SU-DHL-6 (cell line): ENCODE data around the gene HS6ST1.

Source experiments
- H2AFZ ChIP-seq: fragments of 200-600 bp; sonication (generic); 2 replicates; pipeline ENCODE4 v1.6.1; 2014; ENCODE audit warnings: low read depth, mild to moderate bottlenecking, moderate library complexity, mixed read lengths, antibody characterized with exemption, low read length; ENCODE audit not compliant: severe bottlenecking
- H3F3A ChIP-seq: fragments of 200-600 bp; shearing (Covaris generic); 2 replicates; pipeline ENCODE4 v1.6.0; 2016; ENCODE audit warnings: antibody characterized with exemption, mild to moderate bottlenecking; ENCODE audit not compliant: insufficient read depth
- H3K27ac ChIP-seq: fragments of 200-600 bp; sonication (generic); 2 replicates; pipeline ENCODE4 v1.5.1; 2016; ENCODE audit warnings: low read depth, mild to moderate bottlenecking, low read length, moderate library complexity, mixed read lengths
- H3K27me3 ChIP-seq: fragments of 200-600 bp; sonication (generic), shearing (Covaris generic); 2 replicates; pipeline ENCODE4 v1.6.0; 2014; ENCODE audit warnings: mild to moderate bottlenecking, low read length
- H3K36me3 ChIP-seq: fragments of 200-600 bp; sonication (generic); 2 replicates; pipeline ENCODE4 v1.6.1; 2014; ENCODE audit warnings: mild to moderate bottlenecking, low read length, mixed read lengths
- H3K4me2 ChIP-seq: fragments of 300-600, 200-600 bp; shearing (Covaris generic), sonication (generic); 2 replicates; pipeline ENCODE4 v1.6.0; 2014; ENCODE audit warnings: low read length, low read depth, mild to moderate bottlenecking; ENCODE audit not compliant: poor library complexity, severe bottlenecking
- H3K4me3 ChIP-seq: fragments of 200-600 bp; sonication (generic); 2 replicates; pipeline ENCODE4 v1.5.1; 2014; ENCODE audit warnings: antibody characterized with exemption, low read length, mild to moderate bottlenecking, mixed read lengths; ENCODE audit not compliant: insufficient read depth, poor library complexity, severe bottlenecking
- H3K79me2 ChIP-seq: fragments of 200-600 bp; sonication (generic); 2 replicates; pipeline ENCODE4 v1.6.1; 2014; ENCODE audit warnings: mild to moderate bottlenecking, low read length, moderate library complexity; ENCODE audit not compliant: insufficient read depth
- H3K9ac ChIP-seq: fragments of 200-600 bp; sonication (generic); 2 replicates; pipeline ENCODE4 v1.7.0; 2014; ENCODE audit warnings: mild to moderate bottlenecking, low read length
- H3K9me2 ChIP-seq: fragments of 200-600 bp; sonication (generic); replicated peaks from 2 replicates; pipeline ENCODE4 v1.6.1; 2014; ENCODE audit warnings: low read length; ENCODE audit not compliant: insufficient read depth
- H3K9me3 ChIP-seq: fragments of 200-600 bp; sonication (generic); 2 replicates; pipeline ENCODE4 v1.6.1; 2014; ENCODE audit warnings: low read length, mixed read lengths; ENCODE audit not compliant: insufficient read depth
- H4K20me1 ChIP-seq: fragments of 200-600 bp; sonication (generic); 2 replicates; pipeline ENCODE4 v1.6.1; 2014; ENCODE audit warnings: low read depth, mild to moderate bottlenecking, antibody characterized with exemption, low read length, moderate library complexity, mixed read lengths
- CTCF ChIP-seq: fragments of 200-600 bp; sonication (generic); IDR thresholded peaks from one replicate; pipeline ENCODE4 v1.5.1; 2017; ENCODE audit warnings: antibody characterized with exemption, mild to moderate bottlenecking, low read length, moderate library complexity; ENCODE audit not compliant: insufficient read depth, poor library complexity, severe bottlenecking
- EZH2phosphoT487 ChIP-seq: fragments of 200-600 bp; sonication (generic), shearing (Covaris generic); conservative IDR thresholded peaks from 2 replicates; pipeline ENCODE4 v1.6.1; 2018; ENCODE audit warnings: mild to moderate bottlenecking, antibody characterized with exemption, low read length, moderate library complexity, mixed read lengths

Gene HS6ST1

GRCh38 chr2:128279786-128280157, 38.9 kb downstream of the HS6ST1 start:
- Histone ChIP-seq H3K27ac (no peak overlapping the region), H3K9me3 (no peaks in the 10 kb centered on the region), H3K27me3 (no peaks in the 10 kb centered on the region), H3K9me2 (no peaks in the 10 kb centered on the region), H3K79me2 (no peaks in the 10 kb centered on the region), H3K9ac (no peak overlapping the region), H3K4me3 (no peak overlapping the region), H3K4me2 (no peak overlapping the region), H2AFZ (no peak overlapping the region), H4K20me1 (no peaks in the 10 kb centered on the region; the same call in 1 of the 2 replicates), H3K36me3 (no peaks in the 10 kb centered on the region; the same call in 1 of the 2 replicates), H3F3A (no peaks in the 10 kb centered on the region)
- TF ChIP-seq CTCF: no peak
- no peak for TF ChIP-seq EZH2phosphoT487

- TF ChIP-seq EZH2phosphoT487: no peak
- no peak for TF ChIP-seq CTCF
- Histone ChIP-seq H3K79me2 (no peaks in the 10 kb centered on the region), H4K20me1 (no peaks in the 10 kb centered on the region; the same call in 1 of the 2 replicates), H3K9me2 (no peaks in the 10 kb centered on the region), H3K4me2 (no peak overlapping the region), H2AFZ (no peak overlapping the region), H3K36me3 (no peaks in the 10 kb centered on the region; the same call in 1 of the 2 replicates), H3F3A (no peaks in the 10 kb centered on the region), H3K4me3 (no peak overlapping the region), H3K27me3 (no peaks in the 10 kb centered on the region), H3K27ac (no peak overlapping the region), H3K9me3 (no peaks in the 10 kb centered on the region), H3K9ac (no peak overlapping the region)
Observed at GRCh38 chr2:128279009-128279408, 39.7 kb downstream of the HS6ST1 start.

GRCh38 chr2:128277961-128278681, 40.5 kb downstream of the HS6ST1 start:
- H3K36me3 ChIP-seq: no peaks in the 10 kb centered on the region; the same call in 1 of the 2 replicates
- no peak overlapping the region for H3K27ac ChIP-seq
- no peak overlapping the region for H3K4me2 ChIP-seq
- H3K9me2 ChIP-seq: no peaks in the 10 kb centered on the region
- H3K9me3 ChIP-seq: no peaks in the 10 kb centered on the region
- no peaks in the 10 kb centered on the region; the same call in 1 of the 2 replicates for H4K20me1 ChIP-seq
- no peaks in the 10 kb centered on the region for H3K79me2 ChIP-seq
- H3K4me3 ChIP-seq: no peak overlapping the region
- H3F3A ChIP-seq: no peaks in the 10 kb centered on the region
- no peaks in the 10 kb centered on the region for H3K27me3 ChIP-seq
- TF ChIP-seq EZH2phosphoT487: no peak
- TF ChIP-seq CTCF: no peak
- H2AFZ ChIP-seq: no peak overlapping the region
- no peak overlapping the region for H3K9ac ChIP-seq
